OCI-LY1 (cell line): ENCODE results near the gene KCP.

Source experiments
- H2AFZ ChIP-seq: fragments of 200-600 bp; sonication (generic), shearing (Covaris generic); 2 replicates; pipeline ENCODE4 v1.6.0; 2014; ENCODE audit warnings: antibody characterized with exemption, mild to moderate bottlenecking, low read length
- H3F3A ChIP-seq: fragments of 200-600 bp; sonication (generic), shearing (Covaris generic); 2 replicates; pipeline ENCODE4 v1.6.0; 2014; ENCODE audit warnings: mild to moderate bottlenecking, antibody characterized with exemption, low read length, moderate library complexity; ENCODE audit not compliant: insufficient read depth
- H3K27ac ChIP-seq: fragments of 200-600 bp; sonication (generic); 2 replicates; pipeline ENCODE4 v1.5.1; 2014; ENCODE audit warnings: low read length, mixed run types, mild to moderate bottlenecking, low read depth; ENCODE audit not compliant: poor library complexity, severe bottlenecking
- H3K27me3 ChIP-seq: fragments of 200-600 bp; sonication (generic); 2 replicates; pipeline ENCODE4 v1.6.0; 2014; ENCODE audit warnings: antibody characterized with exemption, mild to moderate bottlenecking, low read length, moderate library complexity; ENCODE audit not compliant: insufficient read depth
- H3K36me3 ChIP-seq: fragments of 200-600 bp; sonication (generic); 2 replicates; pipeline ENCODE4 v1.6.1; 2014; ENCODE audit warnings: mild to moderate bottlenecking, antibody characterized with exemption, low read length, moderate library complexity, mixed read lengths; ENCODE audit not compliant: insufficient read depth
- H3K4me1 ChIP-seq: fragments of 200-600 bp; sonication (generic); 2 replicates; pipeline ENCODE4 v1.5.1; 2014; ENCODE audit warnings: mild to moderate bottlenecking, low read length, moderate library complexity; ENCODE audit not compliant: insufficient read depth, severe bottlenecking
- H3K4me2 ChIP-seq: fragments of 200-600 bp; sonication (generic), shearing (Covaris generic); 2 replicates; pipeline ENCODE4 v1.6.1; 2014; ENCODE audit warnings: low read length
- H3K4me3 ChIP-seq: fragments of 200-600 bp; sonication (generic); 2 replicates; pipeline ENCODE4 v1.5.1; 2014; ENCODE audit warnings: low read length, low read depth, mild to moderate bottlenecking, mixed read lengths; ENCODE audit not compliant: poor library complexity, severe bottlenecking
- H3K79me2 ChIP-seq: fragments of 200-600 bp; shearing (Covaris generic); 2 replicates; pipeline ENCODE4 v1.6.1; 2016; ENCODE audit warnings: mixed run types, low read length, mixed read lengths; ENCODE audit not compliant: insufficient read depth
- H3K9ac ChIP-seq: fragments of 200-600 bp; sonication (generic), shearing (Covaris generic); 2 replicates; pipeline ENCODE4 v1.6.1; 2014; ENCODE audit warnings: mild to moderate bottlenecking, low read length, mixed read lengths
- H3K9me2 ChIP-seq: fragments of 200-600 bp; sonication (generic), shearing (Covaris generic); 2 replicates; pipeline ENCODE4 v1.6.1; 2014; ENCODE audit warnings: low read depth, mild to moderate bottlenecking, low read length, mixed read lengths
- H3K9me3 ChIP-seq: fragments of 200-600 bp; shearing (Covaris generic); 2 replicates; pipeline ENCODE4 v1.6.1; 2014; ENCODE audit warnings: low read length, mixed read lengths
- H4K20me1 ChIP-seq: fragments of 200-600 bp; sonication (generic), shearing (Covaris generic); 2 replicates; pipeline ENCODE4 v1.6.0; 2016; ENCODE audit warnings: mild to moderate bottlenecking, low read length; ENCODE audit not compliant: insufficient read depth
- CTCF ChIP-seq: fragments of 200-600 bp; sonication (generic), shearing (Covaris generic); IDR thresholded peaks from 2 replicates; pipeline ENCODE4 v1.5.1; 2017; ENCODE audit warnings: mild to moderate bottlenecking, antibody characterized with exemption, low read length, moderate library complexity, mixed read lengths
- EZH2 ChIP-seq: fragments of 200-600 bp; sonication (generic), shearing (Covaris generic); IDR thresholded peaks from 2 replicates; pipeline ENCODE4 v1.8.0; 2017; ENCODE audit warnings: borderline replicate concordance, mixed run types, mild to moderate bottlenecking, antibody characterized with exemption, low read length, moderate library complexity, mixed read lengths

Gene KCP

GRCh38 chr7:128872394-128872824 is 38.1 kb downstream of the KCP start:
- Histone ChIP-seq H3F3A (no peaks in the 10 kb centered on the region), H3K4me1 (peaks cover 14% of the 10 kb centered on the region), H3K9ac (no peak overlapping the region), H3K9me2 (no peaks in the 10 kb centered on the region), H3K36me3 (no peaks in the 10 kb centered on the region; the same call in 1 of the 2 replicates), H3K4me3 (no peak overlapping the region), H2AFZ (no peak overlapping the region), H4K20me1 (no peaks in the 10 kb centered on the region), H3K4me2 (no peak overlapping the region), H3K79me2 (no peaks in the 10 kb centered on the region), H3K27ac (no peak overlapping the region), H3K27me3 (peaks cover 9% of the 10 kb centered on the region; the same call in 1 of the 2 replicates), H3K9me3 (no peaks in the 10 kb centered on the region)
- no peak for TF ChIP-seq EZH2
- TF ChIP-seq CTCF = peak; percentile 49; the same call in 1 of the 2 replicates

GRCh38 chr7:128871050-128871449 is 39.5 kb downstream of the KCP start:
- Histone ChIP-seq H3K9me3 (no peaks in the 10 kb centered on the region), H2AFZ (no peak overlapping the region), H3K79me2 (no peaks in the 10 kb centered on the region), H3K27ac (no peak overlapping the region), H4K20me1 (no peaks in the 10 kb centered on the region), H3K9ac (no peak overlapping the region), H3K27me3 (peaks cover 9% of the 10 kb centered on the region; the same call in 1 of the 2 replicates), H3K4me1 (peaks cover 14% of the 10 kb centered on the region), H3F3A (no peaks in the 10 kb centered on the region), H3K4me3 (no peak overlapping the region), H3K36me3 (peaks cover 10% of the 10 kb centered on the region), H3K9me2 (no peaks in the 10 kb centered on the region), H3K4me2 (no peak overlapping the region)
- TF ChIP-seq CTCF = no peak
- TF ChIP-seq EZH2 = no peak

DNA sequence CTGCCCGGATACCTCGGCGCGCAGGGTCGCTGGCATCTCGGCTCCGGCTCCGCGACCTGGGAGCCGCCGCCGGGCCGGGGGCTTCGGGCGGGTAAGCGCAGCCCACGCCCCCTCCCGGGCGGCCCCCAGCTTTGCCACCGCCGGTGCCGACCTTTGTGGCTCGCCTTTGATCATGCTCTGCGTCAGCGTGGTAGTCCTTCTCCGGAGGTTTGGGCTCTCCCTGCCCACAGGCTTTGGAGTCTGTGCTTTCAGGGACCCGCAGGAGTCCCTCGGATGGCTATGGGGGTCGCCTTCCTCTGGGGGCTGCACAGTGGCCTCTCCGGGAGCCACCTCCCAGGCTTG is 40.6 kb downstream of the KCP start:
- peak overlapping the region; percentile 55 for H3K4me3 ChIP-seq

More for the DNA sequence above, 40.6 kb downstream of the KCP start:
- H3K4me1 ChIP-seq = peaks cover 14% of the 10 kb centered on the region
- H3K27ac ChIP-seq = no peak overlapping the region
- no peaks in the 10 kb centered on the region for H3F3A ChIP-seq
- peaks cover 5% of the 10 kb centered on the region; the same call in 1 of the 2 replicates for H3K27me3 ChIP-seq
- H3K4me2 ChIP-seq = peak overlapping the region; percentile 62
- no peaks in the 10 kb centered on the region for H3K9me2 ChIP-seq
- no peaks in the 10 kb centered on the region for H3K79me2 ChIP-seq
- H3K9me3 ChIP-seq = no peaks in the 10 kb centered on the region
- peak overlapping the region; percentile 12; the same call in 1 of the 2 replicates for H3K9ac ChIP-seq
- TF ChIP-seq EZH2 = no peak
- TF ChIP-seq CTCF = no peak
- H4K20me1 ChIP-seq = no peaks in the 10 kb centered on the region
- H3K36me3 ChIP-seq = peaks cover 22% of the 10 kb centered on the region
- no peak overlapping the region for H2AFZ ChIP-seq
